ENCODE results near the gene ZNF540. TPM values are rescaled to one million over a fixed set of nuclear protein-coding genes. Genes with fewer than 3 reads are reported as not detected.

ZNF540 gene
- total and polyA plus RNA-seq, 9 of the 15 experiments (the other 6 are each of a cell fraction or from before 2014, with no cell fraction given): 0.20 to 0.95 (median 0.44) TPM

DNA sequence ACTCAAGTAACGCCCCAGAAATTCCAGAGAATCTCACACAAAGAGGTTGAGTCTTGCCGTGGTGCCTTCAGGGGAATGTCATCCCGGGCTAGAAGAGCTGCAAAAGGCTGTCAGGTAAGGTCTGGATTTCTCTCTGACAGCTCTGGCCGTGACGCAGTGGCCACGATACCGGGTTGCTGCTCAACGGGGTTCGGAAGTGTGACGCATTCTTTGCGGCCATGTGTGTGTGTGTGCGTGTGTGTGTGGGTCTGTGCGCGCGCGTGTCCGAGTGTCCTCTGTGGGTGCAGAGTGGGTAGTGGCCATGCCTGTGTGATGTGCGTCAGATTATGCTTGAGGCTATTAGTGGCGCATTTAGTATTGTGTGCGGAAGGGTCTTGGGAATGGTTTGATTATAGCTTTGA lies 306 bp downstream of the ZNF540 start (continued):
- TF ChIP-seq, protein P1, sequence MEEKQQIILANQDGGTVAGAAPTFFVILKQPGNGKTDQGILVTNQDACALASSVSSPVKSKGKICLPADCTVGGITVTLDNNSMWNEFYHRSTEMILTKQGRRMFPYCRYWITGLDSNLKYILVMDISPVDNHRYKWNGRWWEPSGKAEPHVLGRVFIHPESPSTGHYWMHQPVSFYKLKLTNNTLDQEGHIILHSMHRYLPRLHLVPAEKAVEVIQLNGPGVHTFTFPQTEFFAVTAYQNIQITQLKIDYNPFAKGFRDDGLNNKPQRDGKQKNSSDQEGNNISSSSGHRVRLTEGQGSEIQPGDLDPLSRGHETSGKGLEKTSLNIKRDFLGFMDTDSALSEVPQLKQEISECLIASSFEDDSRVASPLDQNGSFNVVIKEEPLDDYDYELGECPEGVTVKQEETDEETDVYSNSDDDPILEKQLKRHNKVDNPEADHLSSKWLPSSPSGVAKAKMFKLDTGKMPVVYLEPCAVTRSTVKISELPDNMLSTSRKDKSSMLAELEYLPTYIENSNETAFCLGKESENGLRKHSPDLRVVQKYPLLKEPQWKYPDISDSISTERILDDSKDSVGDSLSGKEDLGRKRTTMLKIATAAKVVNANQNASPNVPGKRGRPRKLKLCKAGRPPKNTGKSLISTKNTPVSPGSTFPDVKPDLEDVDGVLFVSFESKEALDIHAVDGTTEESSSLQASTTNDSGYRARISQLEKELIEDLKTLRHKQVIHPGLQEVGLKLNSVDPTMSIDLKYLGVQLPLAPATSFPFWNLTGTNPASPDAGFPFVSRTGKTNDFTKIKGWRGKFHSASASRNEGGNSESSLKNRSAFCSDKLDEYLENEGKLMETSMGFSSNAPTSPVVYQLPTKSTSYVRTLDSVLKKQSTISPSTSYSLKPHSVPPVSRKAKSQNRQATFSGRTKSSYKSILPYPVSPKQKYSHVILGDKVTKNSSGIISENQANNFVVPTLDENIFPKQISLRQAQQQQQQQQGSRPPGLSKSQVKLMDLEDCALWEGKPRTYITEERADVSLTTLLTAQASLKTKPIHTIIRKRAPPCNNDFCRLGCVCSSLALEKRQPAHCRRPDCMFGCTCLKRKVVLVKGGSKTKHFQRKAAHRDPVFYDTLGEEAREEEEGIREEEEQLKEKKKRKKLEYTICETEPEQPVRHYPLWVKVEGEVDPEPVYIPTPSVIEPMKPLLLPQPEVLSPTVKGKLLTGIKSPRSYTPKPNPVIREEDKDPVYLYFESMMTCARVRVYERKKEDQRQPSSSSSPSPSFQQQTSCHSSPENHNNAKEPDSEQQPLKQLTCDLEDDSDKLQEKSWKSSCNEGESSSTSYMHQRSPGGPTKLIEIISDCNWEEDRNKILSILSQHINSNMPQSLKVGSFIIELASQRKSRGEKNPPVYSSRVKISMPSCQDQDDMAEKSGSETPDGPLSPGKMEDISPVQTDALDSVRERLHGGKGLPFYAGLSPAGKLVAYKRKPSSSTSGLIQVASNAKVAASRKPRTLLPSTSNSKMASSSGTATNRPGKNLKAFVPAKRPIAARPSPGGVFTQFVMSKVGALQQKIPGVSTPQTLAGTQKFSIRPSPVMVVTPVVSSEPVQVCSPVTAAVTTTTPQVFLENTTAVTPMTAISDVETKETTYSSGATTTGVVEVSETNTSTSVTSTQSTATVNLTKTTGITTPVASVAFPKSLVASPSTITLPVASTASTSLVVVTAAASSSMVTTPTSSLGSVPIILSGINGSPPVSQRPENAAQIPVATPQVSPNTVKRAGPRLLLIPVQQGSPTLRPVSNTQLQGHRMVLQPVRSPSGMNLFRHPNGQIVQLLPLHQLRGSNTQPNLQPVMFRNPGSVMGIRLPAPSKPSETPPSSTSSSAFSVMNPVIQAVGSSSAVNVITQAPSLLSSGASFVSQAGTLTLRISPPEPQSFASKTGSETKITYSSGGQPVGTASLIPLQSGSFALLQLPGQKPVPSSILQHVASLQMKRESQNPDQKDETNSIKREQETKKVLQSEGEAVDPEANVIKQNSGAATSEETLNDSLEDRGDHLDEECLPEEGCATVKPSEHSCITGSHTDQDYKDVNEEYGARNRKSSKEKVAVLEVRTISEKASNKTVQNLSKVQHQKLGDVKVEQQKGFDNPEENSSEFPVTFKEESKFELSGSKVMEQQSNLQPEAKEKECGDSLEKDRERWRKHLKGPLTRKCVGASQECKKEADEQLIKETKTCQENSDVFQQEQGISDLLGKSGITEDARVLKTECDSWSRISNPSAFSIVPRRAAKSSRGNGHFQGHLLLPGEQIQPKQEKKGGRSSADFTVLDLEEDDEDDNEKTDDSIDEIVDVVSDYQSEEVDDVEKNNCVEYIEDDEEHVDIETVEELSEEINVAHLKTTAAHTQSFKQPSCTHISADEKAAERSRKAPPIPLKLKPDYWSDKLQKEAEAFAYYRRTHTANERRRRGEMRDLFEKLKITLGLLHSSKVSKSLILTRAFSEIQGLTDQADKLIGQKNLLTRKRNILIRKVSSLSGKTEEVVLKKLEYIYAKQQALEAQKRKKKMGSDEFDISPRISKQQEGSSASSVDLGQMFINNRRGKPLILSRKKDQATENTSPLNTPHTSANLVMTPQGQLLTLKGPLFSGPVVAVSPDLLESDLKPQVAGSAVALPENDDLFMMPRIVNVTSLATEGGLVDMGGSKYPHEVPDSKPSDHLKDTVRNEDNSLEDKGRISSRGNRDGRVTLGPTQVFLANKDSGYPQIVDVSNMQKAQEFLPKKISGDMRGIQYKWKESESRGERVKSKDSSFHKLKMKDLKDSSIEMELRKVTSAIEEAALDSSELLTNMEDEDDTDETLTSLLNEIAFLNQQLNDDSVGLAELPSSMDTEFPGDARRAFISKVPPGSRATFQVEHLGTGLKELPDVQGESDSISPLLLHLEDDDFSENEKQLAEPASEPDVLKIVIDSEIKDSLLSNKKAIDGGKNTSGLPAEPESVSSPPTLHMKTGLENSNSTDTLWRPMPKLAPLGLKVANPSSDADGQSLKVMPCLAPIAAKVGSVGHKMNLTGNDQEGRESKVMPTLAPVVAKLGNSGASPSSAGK (IDR thresholded peaks at IDR 0.05): peak; percentile 12; the same call in 1 of the 2 replicates
- peak; percentile 22; the same call in 1 of the 2 replicates for TF ChIP-seq HDAC2 (IDR thresholded peaks at IDR 0.05)
- TF ChIP-seq MTA1 (IDR thresholded peaks at IDR 0.05; ENCODE audit: borderline replicate concordance): peak; percentile 33; the same call in 1 of the 2 replicates
- no peak for TF ChIP-seq ATF1 (CRISPR knock-in tag; IDR thresholded peaks at IDR 0.05)
- peak; percentile 88 for TF ChIP-seq ATF1 (tag; IDR thresholded peaks at IDR 0.05)
- TF ChIP-seq, protein P2, sequence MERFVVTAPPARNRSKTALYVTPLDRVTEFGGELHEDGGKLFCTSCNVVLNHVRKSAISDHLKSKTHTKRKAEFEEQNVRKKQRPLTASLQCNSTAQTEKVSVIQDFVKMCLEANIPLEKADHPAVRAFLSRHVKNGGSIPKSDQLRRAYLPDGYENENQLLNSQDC (CRISPR knock-in tag; IDR thresholded peaks at IDR 0.05): no peak
- TF ChIP-seq, protein P3, sequence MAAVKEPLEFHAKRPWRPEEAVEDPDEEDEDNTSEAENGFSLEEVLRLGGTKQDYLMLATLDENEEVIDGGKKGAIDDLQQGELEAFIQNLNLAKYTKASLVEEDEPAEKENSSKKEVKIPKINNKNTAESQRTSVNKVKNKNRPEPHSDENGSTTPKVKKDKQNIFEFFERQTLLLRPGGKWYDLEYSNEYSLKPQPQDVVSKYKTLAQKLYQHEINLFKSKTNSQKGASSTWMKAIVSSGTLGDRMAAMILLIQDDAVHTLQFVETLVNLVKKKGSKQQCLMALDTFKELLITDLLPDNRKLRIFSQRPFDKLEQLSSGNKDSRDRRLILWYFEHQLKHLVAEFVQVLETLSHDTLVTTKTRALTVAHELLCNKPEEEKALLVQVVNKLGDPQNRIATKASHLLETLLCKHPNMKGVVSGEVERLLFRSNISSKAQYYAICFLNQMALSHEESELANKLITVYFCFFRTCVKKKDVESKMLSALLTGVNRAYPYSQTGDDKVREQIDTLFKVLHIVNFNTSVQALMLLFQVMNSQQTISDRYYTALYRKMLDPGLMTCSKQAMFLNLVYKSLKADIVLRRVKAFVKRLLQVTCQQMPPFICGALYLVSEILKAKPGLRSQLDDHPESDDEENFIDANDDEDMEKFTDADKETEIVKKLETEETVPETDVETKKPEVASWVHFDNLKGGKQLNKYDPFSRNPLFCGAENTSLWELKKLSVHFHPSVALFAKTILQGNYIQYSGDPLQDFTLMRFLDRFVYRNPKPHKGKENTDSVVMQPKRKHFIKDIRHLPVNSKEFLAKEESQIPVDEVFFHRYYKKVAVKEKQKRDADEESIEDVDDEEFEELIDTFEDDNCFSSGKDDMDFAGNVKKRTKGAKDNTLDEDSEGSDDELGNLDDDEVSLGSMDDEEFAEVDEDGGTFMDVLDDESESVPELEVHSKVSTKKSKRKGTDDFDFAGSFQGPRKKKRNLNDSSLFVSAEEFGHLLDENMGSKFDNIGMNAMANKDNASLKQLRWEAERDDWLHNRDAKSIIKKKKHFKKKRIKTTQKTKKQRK (IDR thresholded peaks at IDR 0.05; ENCODE audit: borderline replicate concordance, low read depth, low read length): no peak
- TF ChIP-seq CHCHD3 (CRISPR knock-in tag; IDR thresholded peaks at IDR 0.05): no peak
- TF ChIP-seq TEAD1 (CRISPR knock-in tag; IDR thresholded peaks at IDR 0.05): no peak
- TF ChIP-seq MEIS2 (IDR thresholded peaks at IDR 0.05; ENCODE audit: partially characterized antibody): no peak
- 0 out of 2 replicates have a peak, but pooled peaks have one; percentile 32 for TF ChIP-seq NBN (IDR thresholded peaks at IDR 0.05; ENCODE audit: low read depth)
- TF ChIP-seq CHD1 (IDR thresholded peaks at IDR 0.05; ENCODE audit: low read length): no peak
- no peak for TF ChIP-seq KDM2B (CRISPR knock-in tag; IDR thresholded peaks at IDR 0.05)
- TF ChIP-seq ARNT (IDR thresholded peaks at IDR 0.05): no peak
- TF ChIP-seq ZNF766 (CRISPR knock-in tag; conservative IDR thresholded peaks at IDR 0.05): 0 out of 2 replicates have a peak, but pooled peaks have one; percentile 11

All from K562 (cell line).